ENCODE measurements around the gene EYS.

- TF ChIP-seq CTCF (IDR thresholded peaks at IDR 0.05 in 2 of 3, conservative IDR thresholded peaks at IDR 0.05 in 1 of 3; ENCODE audit: borderline replicate concordance in 1 of 3, insufficient read depth in 1 of 3, low read depth in 2 of 3, low read length in 2 of 3) (no peak), POLR2A (IDR thresholded peaks at IDR 0.05; ENCODE audit: borderline replicate concordance, extremely low read depth, insufficient read depth, insufficient read length) (no peak), POLR2AphosphoS5 (IDR thresholded peaks at IDR 0.05; ENCODE audit: low read depth, low read length) (no peak), SP1 (IDR thresholded peaks at IDR 0.05; ENCODE audit: low read depth) (no peak), REST (IDR thresholded peaks at IDR 0.05; ENCODE audit: low read depth) (no peak), SIN3A (IDR thresholded peaks at IDR 0.05; ENCODE audit: low read depth) (no peak), EZH2 (IDR thresholded peaks at IDR 0.05) (no peak), YY1 (IDR thresholded peaks at IDR 0.05; ENCODE audit: extremely low read depth, insufficient replicate concordance, low read depth, low read length) (no peak)
Observed at GRCh38 chr6:64847396-64847795, 859.6 kb downstream of the EYS start.
